PFSK-1 (cell line): ENCODE measurements around the gene LRRC4C.

ENCODE experiments used
- FOXP2 ChIP-seq: optimal IDR thresholded peaks from 2 replicates; pipeline ENCODE3; 2011; ENCODE audit warnings: borderline replicate concordance, control low read depth, inconsistent platforms; ENCODE audit not compliant: insufficient read depth; ENCODE audit errors: extremely low read length, extremely low read depth
- POLR2AphosphoS5 ChIP-seq: IDR thresholded peaks from 2 replicates; pipeline ENCODE4 v1.6.1; 2012; ENCODE audit warnings: low read depth, mild to moderate bottlenecking, control low read depth, low read length, moderate library complexity
- SIN3A ChIP-seq: IDR thresholded peaks from 2 replicates; pipeline ENCODE4 v1.6.1; 2012; ENCODE audit warnings: mild to moderate bottlenecking, low read length, moderate library complexity, borderline replicate concordance; ENCODE audit not compliant: insufficient read depth
- TAF1 ChIP-seq: IDR thresholded peaks from 2 replicates; pipeline ENCODE4 v1.6.1; 2012; ENCODE audit warnings: low read length, control low read depth, borderline replicate concordance; ENCODE audit not compliant: insufficient read depth
- TF ChIP-seq, protein P1 (sequence below), 2 experiments: IDR thresholded peaks; 2 replicates each; pipeline versions ENCODE4 v1.6.1 to v1.8.0; 2011 to 2012; ENCODE audit warnings: low read depth in 2 of 2, low read length in 2 of 2, control low read depth in 1 of 2, inconsistent platforms in 1 of 2, mild to moderate bottlenecking in 1 of 2, moderate library complexity in 1 of 2; ENCODE audit not compliant: insufficient read depth in 1 of 2

DNA sequence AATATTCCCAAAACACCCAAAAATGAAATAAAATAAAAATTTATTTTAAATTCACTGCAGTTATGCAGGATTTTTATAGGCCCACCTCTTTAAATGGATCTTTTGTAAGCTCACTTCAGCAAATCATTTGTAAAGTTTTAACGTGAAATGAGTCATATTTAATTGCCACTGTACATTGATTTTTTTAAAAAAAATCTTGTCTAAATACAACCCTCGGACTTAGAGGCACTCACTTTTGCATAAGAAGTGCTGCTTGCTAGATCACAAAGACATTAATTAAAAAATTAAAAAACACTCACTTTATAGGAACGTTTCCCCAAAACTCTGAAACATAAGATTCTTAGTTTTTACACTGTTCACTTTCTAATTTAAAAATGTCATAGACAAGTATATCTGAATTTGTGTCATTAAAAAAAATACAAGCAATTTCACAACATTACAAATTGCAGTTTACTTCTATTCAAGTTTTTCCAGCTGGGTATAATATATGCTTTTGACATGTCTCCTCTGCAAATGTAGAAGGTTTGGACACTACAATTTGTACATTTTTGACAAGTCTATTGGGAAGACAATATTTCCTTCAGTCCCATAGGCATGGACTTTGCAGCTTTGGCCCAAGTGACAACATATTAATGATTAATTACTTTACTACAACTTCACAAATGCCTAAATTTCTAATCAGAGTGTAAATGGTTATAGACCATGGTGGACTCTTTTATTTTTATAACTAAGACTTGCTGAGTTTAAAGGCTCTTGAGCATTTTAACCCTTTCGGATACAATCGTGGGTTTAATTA lies 1088.4 kb downstream of the LRRC4C start:
- TF ChIP-seq POLR2AphosphoS5 (no peak), TAF1 (no peak), SIN3A (no peak), FOXP2 (no peak)
- TF ChIP-seq, protein P1, sequence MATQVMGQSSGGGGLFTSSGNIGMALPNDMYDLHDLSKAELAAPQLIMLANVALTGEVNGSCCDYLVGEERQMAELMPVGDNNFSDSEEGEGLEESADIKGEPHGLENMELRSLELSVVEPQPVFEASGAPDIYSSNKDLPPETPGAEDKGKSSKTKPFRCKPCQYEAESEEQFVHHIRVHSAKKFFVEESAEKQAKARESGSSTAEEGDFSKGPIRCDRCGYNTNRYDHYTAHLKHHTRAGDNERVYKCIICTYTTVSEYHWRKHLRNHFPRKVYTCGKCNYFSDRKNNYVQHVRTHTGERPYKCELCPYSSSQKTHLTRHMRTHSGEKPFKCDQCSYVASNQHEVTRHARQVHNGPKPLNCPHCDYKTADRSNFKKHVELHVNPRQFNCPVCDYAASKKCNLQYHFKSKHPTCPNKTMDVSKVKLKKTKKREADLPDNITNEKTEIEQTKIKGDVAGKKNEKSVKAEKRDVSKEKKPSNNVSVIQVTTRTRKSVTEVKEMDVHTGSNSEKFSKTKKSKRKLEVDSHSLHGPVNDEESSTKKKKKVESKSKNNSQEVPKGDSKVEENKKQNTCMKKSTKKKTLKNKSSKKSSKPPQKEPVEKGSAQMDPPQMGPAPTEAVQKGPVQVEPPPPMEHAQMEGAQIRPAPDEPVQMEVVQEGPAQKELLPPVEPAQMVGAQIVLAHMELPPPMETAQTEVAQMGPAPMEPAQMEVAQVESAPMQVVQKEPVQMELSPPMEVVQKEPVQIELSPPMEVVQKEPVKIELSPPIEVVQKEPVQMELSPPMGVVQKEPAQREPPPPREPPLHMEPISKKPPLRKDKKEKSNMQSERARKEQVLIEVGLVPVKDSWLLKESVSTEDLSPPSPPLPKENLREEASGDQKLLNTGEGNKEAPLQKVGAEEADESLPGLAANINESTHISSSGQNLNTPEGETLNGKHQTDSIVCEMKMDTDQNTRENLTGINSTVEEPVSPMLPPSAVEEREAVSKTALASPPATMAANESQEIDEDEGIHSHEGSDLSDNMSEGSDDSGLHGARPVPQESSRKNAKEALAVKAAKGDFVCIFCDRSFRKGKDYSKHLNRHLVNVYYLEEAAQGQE (IDR thresholded peaks at IDR 0.05; ENCODE audit: insufficient read depth in 1 of 2, low read depth in 2 of 2, low read length in 2 of 2), result no peak
